ENCODE measurements around the gene CD82.

GRCh38 chr11:44526438-44526837 lies 39.0 kb upstream of the CD82 start:
- no peak for TF ChIP-seq CTCF (conservative IDR thresholded peaks at IDR 0.05; ENCODE audit: low read depth, low read length)
- TF ChIP-seq EZH2 (IDR thresholded peaks at IDR 0.05; ENCODE audit: borderline replicate concordance, low read depth, low read length, poor library complexity, severe bottlenecking), result no peak

All from A673 (cell line).